CD14-positive monocyte (primary cell): ENCODE data around the gene WDR7. TPM values are rescaled to one million over a fixed set of nuclear protein-coding genes. Genes with fewer than 3 reads are reported as not detected.

Experiments
- DNase-seq, 3 donors: peaks; one replicate each; pipeline ENCODE4 v3.0.0-alpha.2; 2011 to 2022
- H2AFZ ChIP-seq: 2 replicates; pipeline ENCODE4 v1.6.0; 2012; ENCODE audit warnings: mild to moderate bottlenecking, low read depth, low read length, inconsistent platforms; ENCODE audit not compliant: insufficient read depth, poor library complexity, severe bottlenecking
- H3K27ac ChIP-seq, 2 donors: 1 replicate in 1 of 2; 2 replicates in 1 of 2; pipeline ENCODE4 v1.5.1; 2012 to 2013; ENCODE audit warnings: low read length in 2 of 2, control low read depth in 1 of 2, inconsistent platforms in 1 of 2, low read depth in 1 of 2, mild to moderate bottlenecking in 1 of 2
- H3K27me3 ChIP-seq, 2 donors: one replicate each; pipeline versions ENCODE4 v1.6.0 to v1.6.1; 2011 to 2013; ENCODE audit warnings: low read length in 2 of 2; ENCODE audit not compliant: control insufficient read depth in 2 of 2, insufficient read depth in 2 of 2
- H3K36me3 ChIP-seq, 2 donors: replicated peaks in 1 of 2; 1 replicate in 1 of 2; 2 replicates in 1 of 2; pipeline versions ENCODE4 v1.5.1 to v1.6.1; 2012 to 2013; ENCODE audit warnings: low read length in 2 of 2, control low read depth in 1 of 2, inconsistent platforms in 1 of 2, mild to moderate bottlenecking in 1 of 2; ENCODE audit not compliant: insufficient read depth in 2 of 2, control insufficient read depth in 1 of 2
- H3K4me1 ChIP-seq, 2 donors: 1 replicate in 1 of 2; 2 replicates in 1 of 2; pipeline versions ENCODE4 v1.5.1 to v1.6.1; 2012 to 2013; ENCODE audit warnings: low read length in 2 of 2, control low read depth in 1 of 2, inconsistent platforms in 1 of 2, mild to moderate bottlenecking in 1 of 2, moderate library complexity in 1 of 2; ENCODE audit not compliant: insufficient read depth in 2 of 2, control insufficient read depth in 1 of 2
- H3K4me2 ChIP-seq: replicated peaks from 2 replicates; pipeline ENCODE3; 2012; ENCODE audit warnings: low read length, moderate library complexity, mild to moderate bottlenecking; ENCODE audit not compliant: poor library complexity, severe bottlenecking; ENCODE audit errors: extremely low read depth
- H3K4me3 ChIP-seq, 3 experiments: fragments of 200-600 bp in 1 of 3; sonication (generic) in 1 of 3; replicated peaks in 1 of 3; 1 replicate in 2 of 3; 2 replicates in 1 of 3; pipeline ENCODE4 v1.5.1; 2011 to 2013; ENCODE audit warnings: low read length in 3 of 3, mild to moderate bottlenecking in 3 of 3, control low read depth in 2 of 3, low read depth in 2 of 3, inconsistent platforms in 1 of 3, moderate library complexity in 1 of 3
- H3K79me2 ChIP-seq: 2 replicates; pipeline ENCODE4 v1.6.0; 2012; ENCODE audit warnings: mild to moderate bottlenecking, control low read depth, inconsistent platforms, low read length, moderate library complexity; ENCODE audit not compliant: insufficient read depth
- H3K9ac ChIP-seq: 2 replicates; pipeline ENCODE4 v1.6.0; 2017; ENCODE audit warnings: low read length, mild to moderate bottlenecking; ENCODE audit not compliant: insufficient read depth, poor library complexity, severe bottlenecking
- H3K9me3 ChIP-seq, 2 donors: replicated peaks in 1 of 2; 1 replicate in 1 of 2; 2 replicates in 1 of 2; pipeline versions ENCODE4 v1.5.1 to v1.6.1; 2012 to 2013; ENCODE audit warnings: low read length in 2 of 2, control low read depth in 1 of 2; ENCODE audit not compliant: control insufficient read depth in 1 of 2, insufficient read depth in 1 of 2
- H4K20me1 ChIP-seq: 2 replicates; pipeline ENCODE4 v1.6.0; 2012; ENCODE audit warnings: mild to moderate bottlenecking, low read length, control low read depth, moderate library complexity; ENCODE audit not compliant: insufficient read depth
- H3K27ac Mint-ChIP-seq, 7 donors: one replicate each; pipeline ENCODE4 v1.8.0; 2020; ENCODE audit warnings: mild to moderate bottlenecking in 7 of 7, mixed read lengths in 7 of 7, moderate library complexity in 6 of 7, inconsistent platforms in 2 of 7
- H3K27me3 Mint-ChIP-seq, 3 donors: one replicate each; pipeline ENCODE4 v1.8.0; 2021 to 2022; ENCODE audit warnings: low read depth in 3 of 3, mild to moderate bottlenecking in 3 of 3, mixed read lengths in 3 of 3, moderate library complexity in 3 of 3, inconsistent platforms in 1 of 3
- H3K36me3 Mint-ChIP-seq, 2 donors: one replicate each; pipeline ENCODE4 v1.8.0; 2020; ENCODE audit warnings: mixed read lengths in 2 of 2, inconsistent platforms in 1 of 2, mild to moderate bottlenecking in 1 of 2
- H3K4me1 Mint-ChIP-seq: one replicate; pipeline ENCODE4 v1.8.0; 2020; ENCODE audit warnings: mild to moderate bottlenecking, mixed read lengths
- H3K4me3 Mint-ChIP-seq, 2 donors: one replicate each; pipeline ENCODE4 v1.8.0; 2020; ENCODE audit warnings: mild to moderate bottlenecking in 2 of 2, mixed read lengths in 2 of 2, moderate library complexity in 1 of 2
- H3K9me3 Mint-ChIP-seq, 7 donors: one replicate each; pipeline ENCODE4 v1.8.0; 2020 to 2022; ENCODE audit warnings: mixed read lengths in 7 of 7, mild to moderate bottlenecking in 6 of 7, moderate library complexity in 6 of 7, inconsistent platforms in 2 of 7
- WGBS: methylation state at CpG from one replicate; pipeline ENCODE4 v1.1.5; 2013; ENCODE audit warnings: missing lambda C conversion rate; ENCODE audit not compliant: insufficient coverage; 5-methylcytosine and 5-hydroxymethylcytosine counted together
- intact Hi-C, 2 donors: fragments of 100-400 bp; cut with micrococcal nuclease; formaldehyde crosslinking; loops; one replicate each; pipeline versions ENCODE4 v1.15.0 to v1.15.1; 2023
- polyA plus RNA-seq, 3 donors: library from polyadenylated mRNA; depleted of rRNA in 1 of 3; unstranded in 2 of 3; stranded (reverse) in 1 of 3; fragments of 300-500 nt in 2 of 3; fragments of >200 nt in 1 of 3; fragmentation: Illumina TruSeq in 2 of 3; gene quantifications; 1 replicate in 2 of 3; 2 replicates in 1 of 3; pipeline ENCODE4 v1.2.3, GENCODE V29; 2012 to 2021
- TF ChIP-seq, protein P1 (sequence below): fragments of 200-600 bp; IDR thresholded peaks from one replicate; pipeline ENCODE4 v1.8.0; 2022; ENCODE audit warnings: antibody characterized with exemption, mild to moderate bottlenecking

WDR7 gene
- polyA plus RNA-seq, 3 donors: 9.1 to 23.6 (median 9.5) TPM

- TF ChIP-seq, protein P1, sequence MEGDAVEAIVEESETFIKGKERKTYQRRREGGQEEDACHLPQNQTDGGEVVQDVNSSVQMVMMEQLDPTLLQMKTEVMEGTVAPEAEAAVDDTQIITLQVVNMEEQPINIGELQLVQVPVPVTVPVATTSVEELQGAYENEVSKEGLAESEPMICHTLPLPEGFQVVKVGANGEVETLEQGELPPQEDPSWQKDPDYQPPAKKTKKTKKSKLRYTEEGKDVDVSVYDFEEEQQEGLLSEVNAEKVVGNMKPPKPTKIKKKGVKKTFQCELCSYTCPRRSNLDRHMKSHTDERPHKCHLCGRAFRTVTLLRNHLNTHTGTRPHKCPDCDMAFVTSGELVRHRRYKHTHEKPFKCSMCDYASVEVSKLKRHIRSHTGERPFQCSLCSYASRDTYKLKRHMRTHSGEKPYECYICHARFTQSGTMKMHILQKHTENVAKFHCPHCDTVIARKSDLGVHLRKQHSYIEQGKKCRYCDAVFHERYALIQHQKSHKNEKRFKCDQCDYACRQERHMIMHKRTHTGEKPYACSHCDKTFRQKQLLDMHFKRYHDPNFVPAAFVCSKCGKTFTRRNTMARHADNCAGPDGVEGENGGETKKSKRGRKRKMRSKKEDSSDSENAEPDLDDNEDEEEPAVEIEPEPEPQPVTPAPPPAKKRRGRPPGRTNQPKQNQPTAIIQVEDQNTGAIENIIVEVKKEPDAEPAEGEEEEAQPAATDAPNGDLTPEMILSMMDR: no peak
- peak overlapping the region; percentile 99 for H3K4me3 Mint-ChIP-seq
- Histone ChIP-seq H3K27ac (peak overlapping the region in 1 of 2 donors; percentile 93), H2AFZ (peak overlapping the region; percentile 84), H3K79me2 (peaks cover 67% of the 10 kb centered on the region), H3K4me1 (peaks cover 17 to 30% of the 10 kb centered on the region in 2 donors), H3K4me3 (peak overlapping the region; percentile 77 to 91 (median 86)), H4K20me1 (peaks cover 45% of the 10 kb centered on the region), H3K9me3 (no peaks in the 10 kb centered on the region), H3K27me3 (no peaks in the 10 kb centered on the region), H3K36me3 (peaks cover 6 to 20% of the 10 kb centered on the region in 2 donors), H3K9ac (peak overlapping the region; percentile 92), H3K4me2 (peak overlapping the region; percentile 92)
- peaks cover 0 to 6% (median 5%) of the 10 kb centered on the region in 7 donors for H3K9me3 Mint-ChIP-seq
- intact Hi-C loops: loop anchor here in 1 of 2 donors (2.0 to 10.0 kb wide), 3 partner anchors 14 to 988 kb away; partner anchors contain the start of genes NARS1 and WDR7
- H3K27ac Mint-ChIP-seq: peak overlapping the region; percentile 97 to 100 (median 100)
- no peak for DNase-seq
- peaks cover 38% of the 10 kb centered on the region for H3K4me1 Mint-ChIP-seq
- H3K36me3 Mint-ChIP-seq: peaks cover 20 to 29% of the 10 kb centered on the region in 2 donors
- H3K27me3 Mint-ChIP-seq: no peaks in the 10 kb centered on the region
- WGBS: 15% methylated on average over 4 of the region's 8 CpGs
These were observed 14.0 kb upstream of the WDR7 start for GRCh38 chr18:56637176-56637575.

DNA sequence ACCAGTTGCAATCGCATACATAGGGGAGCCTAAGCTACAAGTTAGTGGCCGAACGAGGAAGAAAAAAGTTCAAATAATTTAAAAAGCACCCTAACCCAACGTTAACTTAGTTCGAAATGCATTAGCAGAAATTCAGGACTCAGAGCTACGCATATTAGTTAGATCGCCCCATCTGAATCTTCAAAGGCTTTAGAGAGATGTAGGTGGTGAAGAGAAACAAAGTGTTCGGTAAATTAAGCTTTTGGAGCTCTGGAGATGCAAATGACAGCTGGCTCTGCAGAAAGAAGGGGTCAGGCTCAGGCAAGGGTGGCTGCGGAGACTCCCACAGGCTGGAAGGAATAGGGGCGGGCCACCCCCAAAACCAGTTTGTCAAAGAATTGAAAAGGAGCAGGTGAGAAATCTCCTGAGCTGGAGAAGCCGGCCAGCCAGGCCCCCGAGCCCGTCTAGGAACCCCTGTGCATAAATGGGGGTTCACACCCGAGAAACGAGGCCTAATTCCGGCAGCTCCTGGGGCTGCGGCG lies 13.4 kb upstream of the WDR7 start:
- Mint-ChIP-seq H3K9me3 (peaks cover 0 to 6% (median 5%) of the 10 kb centered on the region in 7 donors), H3K27me3 (no peaks in the 10 kb centered on the region), H3K4me3 (peak overlapping the region; percentile 99), H3K36me3 (peaks cover 20 to 25% of the 10 kb centered on the region in 2 donors), H3K4me1 (peaks cover 38% of the 10 kb centered on the region), H3K27ac (peak overlapping the region; percentile 97 to 100 (median 100))
- peak in 1 of 3 donors; percentile 3 for DNase-seq
- Histone ChIP-seq H3K4me3 (peak overlapping the region; percentile 77 to 91 (median 86)), H4K20me1 (peaks cover 39% of the 10 kb centered on the region), H3K9me3 (no peaks in the 10 kb centered on the region), H3K27ac (peak overlapping the region; percentile 93 to 95), H3K36me3 (peaks cover 4 to 15% of the 10 kb centered on the region in 2 donors), H2AFZ (peak overlapping the region; percentile 84), H3K9ac (peak overlapping the region; percentile 92), H3K79me2 (peaks cover 61% of the 10 kb centered on the region), H3K4me2 (peak overlapping the region; percentile 92), H3K27me3 (no peaks in the 10 kb centered on the region), H3K4me1 (peaks cover 17 to 30% of the 10 kb centered on the region in 2 donors)
- TF ChIP-seq, protein P1: no peak
- intact Hi-C loops: loop anchor here in 1 of 2 donors (2.0 to 10.0 kb wide), 3 partner anchors 13 to 987 kb away; partner anchors contain the start of genes NARS1 and WDR7
- WGBS: under 1% methylated on average over 13 of the region's 18 CpGs
